Measurements from ENCODE around the gene KATNBL1. TPM values are rescaled to one million over a fixed set of nuclear protein-coding genes. Genes with fewer than 3 reads are reported as not detected.

KATNBL1 gene
- total RNA-seq, 1 experiment from 2014 or later, result 46.1 TPM

DNA sequence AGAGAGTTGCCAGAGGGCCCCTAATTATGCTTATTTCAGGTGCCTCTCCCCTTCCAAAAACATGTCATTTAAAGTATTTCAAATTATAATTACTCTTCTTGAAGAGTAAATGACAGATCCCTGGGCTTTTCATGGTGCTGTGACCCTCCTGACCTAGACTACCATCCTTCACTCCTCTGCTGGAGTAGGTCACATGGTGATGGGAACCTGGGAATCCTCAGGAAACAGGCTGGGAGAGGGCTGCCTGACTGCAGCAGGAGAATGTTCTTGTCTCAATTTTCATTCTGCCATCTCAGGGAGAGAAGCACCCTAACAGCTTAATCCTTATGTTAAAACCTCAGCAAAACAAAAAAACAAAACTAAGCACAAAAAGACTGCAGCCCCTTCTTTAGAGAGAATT is 83.4 kb downstream of the KATNBL1 start:
- TF ChIP-seq SIN3A (IDR thresholded peaks at IDR 0.05; ENCODE audit: borderline replicate concordance, insufficient read depth, low read depth, low read length), result no peak
- TF ChIP-seq, protein P1, sequence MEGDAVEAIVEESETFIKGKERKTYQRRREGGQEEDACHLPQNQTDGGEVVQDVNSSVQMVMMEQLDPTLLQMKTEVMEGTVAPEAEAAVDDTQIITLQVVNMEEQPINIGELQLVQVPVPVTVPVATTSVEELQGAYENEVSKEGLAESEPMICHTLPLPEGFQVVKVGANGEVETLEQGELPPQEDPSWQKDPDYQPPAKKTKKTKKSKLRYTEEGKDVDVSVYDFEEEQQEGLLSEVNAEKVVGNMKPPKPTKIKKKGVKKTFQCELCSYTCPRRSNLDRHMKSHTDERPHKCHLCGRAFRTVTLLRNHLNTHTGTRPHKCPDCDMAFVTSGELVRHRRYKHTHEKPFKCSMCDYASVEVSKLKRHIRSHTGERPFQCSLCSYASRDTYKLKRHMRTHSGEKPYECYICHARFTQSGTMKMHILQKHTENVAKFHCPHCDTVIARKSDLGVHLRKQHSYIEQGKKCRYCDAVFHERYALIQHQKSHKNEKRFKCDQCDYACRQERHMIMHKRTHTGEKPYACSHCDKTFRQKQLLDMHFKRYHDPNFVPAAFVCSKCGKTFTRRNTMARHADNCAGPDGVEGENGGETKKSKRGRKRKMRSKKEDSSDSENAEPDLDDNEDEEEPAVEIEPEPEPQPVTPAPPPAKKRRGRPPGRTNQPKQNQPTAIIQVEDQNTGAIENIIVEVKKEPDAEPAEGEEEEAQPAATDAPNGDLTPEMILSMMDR (IDR thresholded peaks at IDR 0.05), result no peak
- TF ChIP-seq TCF7L2 (IDR thresholded peaks at IDR 0.05; ENCODE audit: low read depth, low read length), result no peak
- TF ChIP-seq POLR2AphosphoS5 (IDR thresholded peaks at IDR 0.05; ENCODE audit: low read depth, low read length), result no peak
- ChIA-PET CTCF (no interaction called here), POLR2A (no interaction called here)
- intact Hi-C loops (cut with micrococcal nuclease; ENCODE audit: unreplicated experiment), result no loop called here
- Histone ChIP-seq H3K9me3 (ENCODE audit: control insufficient read depth, insufficient read depth, low read depth, low read length) (no peaks in the 10 kb centered on the region), H3K27ac (ENCODE audit: low read length) (no peak overlapping the region), H3K27me3 (ENCODE audit: control insufficient read depth, insufficient read depth, low read length) (no peaks in the 10 kb centered on the region), H3K4me1 (ENCODE audit: control insufficient read depth, insufficient read depth, low read length) (no peaks in the 10 kb centered on the region), H3K36me3 (ENCODE audit: control insufficient read depth, insufficient read depth, low read length) (no peaks in the 10 kb centered on the region), H3K4me3 (ENCODE audit: low read depth in 2 of 2, low read length in 2 of 2) (no peak overlapping the region)
- in situ Hi-C loops (cut with HindIII; ENCODE audit: low pct_unique_long_range_greater_than_20kb, low sequenced_read_pairs), result no loop called here
- no TSS peak for BruUV-seq (replicated peaks)
- ATAC-seq (no peak), DNase-seq (ENCODE audit: low read depth, low spot score) (no peak)

DNA sequence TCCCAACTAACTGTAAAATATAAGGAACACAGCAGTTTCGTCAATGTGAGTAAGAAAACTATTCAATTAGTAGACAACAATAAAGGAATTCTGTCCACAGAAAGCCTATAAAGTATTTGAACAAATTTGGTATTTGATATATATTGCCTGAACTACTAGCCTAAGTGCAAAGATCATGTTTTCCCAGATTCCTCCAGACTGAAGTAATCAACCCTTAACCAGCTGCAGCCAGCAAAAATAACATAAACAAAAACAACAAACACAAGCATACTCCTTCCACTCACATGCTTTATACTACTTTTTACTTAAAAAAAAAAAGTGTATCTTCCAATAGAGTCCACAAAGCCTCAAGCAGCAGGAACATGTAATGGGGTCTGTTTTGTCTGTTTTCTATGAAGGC is 84.0 kb downstream of the KATNBL1 start:
- Histone ChIP-seq H3K4me3 (ENCODE audit: low read depth in 2 of 2, low read length in 2 of 2) (no peak overlapping the region), H3K36me3 (ENCODE audit: control insufficient read depth, insufficient read depth, low read length) (no peaks in the 10 kb centered on the region), H3K27ac (ENCODE audit: low read length) (no peak overlapping the region), H3K27me3 (ENCODE audit: control insufficient read depth, insufficient read depth, low read length) (no peaks in the 10 kb centered on the region), H3K9me3 (ENCODE audit: control insufficient read depth, insufficient read depth, low read depth, low read length) (no peaks in the 10 kb centered on the region), H3K4me1 (ENCODE audit: control insufficient read depth, insufficient read depth, low read length) (no peaks in the 10 kb centered on the region)
- BruUV-seq (replicated peaks), result no TSS peak
- ChIA-PET CTCF (no interaction called here), POLR2A (no interaction called here)
- DNase-seq (ENCODE audit: low read depth, low spot score) (no peak), ATAC-seq (no peak)
- TF ChIP-seq POLR2AphosphoS5 (IDR thresholded peaks at IDR 0.05; ENCODE audit: low read depth, low read length) (no peak), TCF7L2 (IDR thresholded peaks at IDR 0.05; ENCODE audit: low read depth, low read length) (no peak), SIN3A (IDR thresholded peaks at IDR 0.05; ENCODE audit: borderline replicate concordance, insufficient read depth, low read depth, low read length) (no peak)
- TF ChIP-seq, protein P1 (IDR thresholded peaks at IDR 0.05), result no peak
- TF ChIP-seq, protein P2, sequence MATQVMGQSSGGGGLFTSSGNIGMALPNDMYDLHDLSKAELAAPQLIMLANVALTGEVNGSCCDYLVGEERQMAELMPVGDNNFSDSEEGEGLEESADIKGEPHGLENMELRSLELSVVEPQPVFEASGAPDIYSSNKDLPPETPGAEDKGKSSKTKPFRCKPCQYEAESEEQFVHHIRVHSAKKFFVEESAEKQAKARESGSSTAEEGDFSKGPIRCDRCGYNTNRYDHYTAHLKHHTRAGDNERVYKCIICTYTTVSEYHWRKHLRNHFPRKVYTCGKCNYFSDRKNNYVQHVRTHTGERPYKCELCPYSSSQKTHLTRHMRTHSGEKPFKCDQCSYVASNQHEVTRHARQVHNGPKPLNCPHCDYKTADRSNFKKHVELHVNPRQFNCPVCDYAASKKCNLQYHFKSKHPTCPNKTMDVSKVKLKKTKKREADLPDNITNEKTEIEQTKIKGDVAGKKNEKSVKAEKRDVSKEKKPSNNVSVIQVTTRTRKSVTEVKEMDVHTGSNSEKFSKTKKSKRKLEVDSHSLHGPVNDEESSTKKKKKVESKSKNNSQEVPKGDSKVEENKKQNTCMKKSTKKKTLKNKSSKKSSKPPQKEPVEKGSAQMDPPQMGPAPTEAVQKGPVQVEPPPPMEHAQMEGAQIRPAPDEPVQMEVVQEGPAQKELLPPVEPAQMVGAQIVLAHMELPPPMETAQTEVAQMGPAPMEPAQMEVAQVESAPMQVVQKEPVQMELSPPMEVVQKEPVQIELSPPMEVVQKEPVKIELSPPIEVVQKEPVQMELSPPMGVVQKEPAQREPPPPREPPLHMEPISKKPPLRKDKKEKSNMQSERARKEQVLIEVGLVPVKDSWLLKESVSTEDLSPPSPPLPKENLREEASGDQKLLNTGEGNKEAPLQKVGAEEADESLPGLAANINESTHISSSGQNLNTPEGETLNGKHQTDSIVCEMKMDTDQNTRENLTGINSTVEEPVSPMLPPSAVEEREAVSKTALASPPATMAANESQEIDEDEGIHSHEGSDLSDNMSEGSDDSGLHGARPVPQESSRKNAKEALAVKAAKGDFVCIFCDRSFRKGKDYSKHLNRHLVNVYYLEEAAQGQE (IDR thresholded peaks at IDR 0.05; ENCODE audit: insufficient read depth in 1 of 2, low read depth in 2 of 2, low read length in 1 of 2), result no peak
- intact Hi-C loops (cut with micrococcal nuclease; ENCODE audit: unreplicated experiment) (no loop called here), in situ Hi-C loops (cut with HindIII; ENCODE audit: low pct_unique_long_range_greater_than_20kb, low sequenced_read_pairs) (no loop called here)

All from Panc1 (cell line).